ENCODE results near the gene IER2.
A peak's percentile ranks its signal among the peaks of the same experiment; 100 is the strongest.

IER2 gene, protein sequence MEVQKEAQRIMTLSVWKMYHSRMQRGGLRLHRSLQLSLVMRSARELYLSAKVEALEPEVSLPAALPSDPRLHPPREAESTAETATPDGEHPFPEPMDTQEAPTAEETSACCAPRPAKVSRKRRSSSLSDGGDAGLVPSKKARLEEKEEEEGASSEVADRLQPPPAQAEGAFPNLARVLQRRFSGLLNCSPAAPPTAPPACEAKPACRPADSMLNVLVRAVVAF

DNA sequence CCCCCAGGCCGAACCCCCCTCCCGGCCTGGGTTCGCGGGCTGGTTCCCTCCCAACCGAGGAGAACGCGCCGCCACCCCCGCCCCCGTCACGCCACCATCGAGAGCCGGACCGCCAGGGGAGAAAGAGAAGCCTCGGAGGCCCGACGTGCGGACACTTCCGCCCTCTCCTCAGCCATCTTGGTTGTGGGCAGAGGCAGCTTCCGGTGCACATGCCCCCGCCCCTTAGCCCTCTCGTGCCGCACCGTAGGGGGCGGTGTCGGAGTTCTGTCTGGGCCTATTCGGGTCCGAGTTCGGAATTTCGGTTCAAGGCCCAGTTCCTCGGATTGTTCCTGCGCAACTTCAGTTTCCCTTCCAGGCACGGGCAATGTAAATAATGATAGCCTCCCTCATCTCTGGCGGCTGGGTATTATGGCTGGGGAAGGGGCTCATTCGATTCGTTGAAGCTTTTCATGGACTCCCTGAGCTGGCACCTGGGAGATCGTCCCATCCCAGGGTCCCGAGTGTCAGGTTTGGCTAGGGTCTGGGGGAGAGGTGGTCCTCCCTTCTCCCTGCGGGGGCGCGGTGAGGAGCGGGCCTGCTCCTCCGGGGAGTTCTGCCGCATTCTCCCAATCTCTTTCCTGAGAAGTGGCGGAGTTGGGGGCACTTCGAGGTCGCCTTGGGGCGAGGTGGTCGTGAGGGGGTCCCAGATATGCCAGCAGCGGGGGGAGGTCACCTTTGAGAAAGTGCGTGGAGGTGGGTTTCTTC lies at the start of gene IER2, which contains the start of gene STX10:
Gene IER2 (plus strand): TSS at position 225 of the 744 bp plus-strand sequence. CDS start 2,776 bp downstream, outside the sequence.
Gene STX10 (minus strand): TSS at position 189 of the 744 bp plus-strand sequence. CDS start 202 bp downstream, outside the sequence.
- DNase-seq = peak; percentile 93

DNA sequence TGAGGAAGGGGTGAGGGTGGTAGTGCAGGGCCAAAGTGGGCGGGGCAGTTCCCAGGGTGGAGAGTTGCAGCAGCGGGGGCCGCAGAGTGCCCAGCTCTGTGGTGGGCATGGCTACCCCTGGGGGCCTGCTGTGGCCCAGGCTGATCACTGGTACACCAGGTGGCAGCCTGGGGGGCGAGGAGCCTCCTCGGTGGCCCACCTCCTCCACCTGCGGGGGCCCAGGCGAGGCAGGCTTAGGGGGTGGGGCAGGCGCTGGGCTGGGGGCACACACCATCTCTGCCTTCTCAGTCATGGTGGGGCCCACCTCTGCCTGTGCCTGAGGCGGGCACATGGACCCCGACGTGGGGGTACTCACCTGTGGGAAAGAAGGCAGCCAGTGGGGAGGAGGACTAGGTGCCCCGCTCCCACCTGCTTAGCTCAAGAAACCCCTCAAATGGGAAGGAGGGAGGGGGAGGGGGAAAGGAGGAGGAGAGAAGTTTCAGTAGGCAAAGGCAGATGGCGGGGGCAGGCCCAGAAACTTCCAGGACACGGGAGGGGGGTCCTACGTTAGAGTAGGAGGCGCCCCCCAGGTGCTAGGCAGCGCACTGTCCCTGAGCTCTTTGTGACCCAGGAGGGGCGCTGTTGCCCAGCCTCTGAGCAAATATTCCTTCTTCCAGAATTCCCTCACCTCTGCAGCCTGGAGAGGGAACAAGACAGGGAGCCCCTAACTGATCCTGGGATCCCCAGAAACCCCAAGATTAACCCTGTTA lies 49.2 kb upstream of the IER2 start:
- no peak for DNase-seq

DNA sequence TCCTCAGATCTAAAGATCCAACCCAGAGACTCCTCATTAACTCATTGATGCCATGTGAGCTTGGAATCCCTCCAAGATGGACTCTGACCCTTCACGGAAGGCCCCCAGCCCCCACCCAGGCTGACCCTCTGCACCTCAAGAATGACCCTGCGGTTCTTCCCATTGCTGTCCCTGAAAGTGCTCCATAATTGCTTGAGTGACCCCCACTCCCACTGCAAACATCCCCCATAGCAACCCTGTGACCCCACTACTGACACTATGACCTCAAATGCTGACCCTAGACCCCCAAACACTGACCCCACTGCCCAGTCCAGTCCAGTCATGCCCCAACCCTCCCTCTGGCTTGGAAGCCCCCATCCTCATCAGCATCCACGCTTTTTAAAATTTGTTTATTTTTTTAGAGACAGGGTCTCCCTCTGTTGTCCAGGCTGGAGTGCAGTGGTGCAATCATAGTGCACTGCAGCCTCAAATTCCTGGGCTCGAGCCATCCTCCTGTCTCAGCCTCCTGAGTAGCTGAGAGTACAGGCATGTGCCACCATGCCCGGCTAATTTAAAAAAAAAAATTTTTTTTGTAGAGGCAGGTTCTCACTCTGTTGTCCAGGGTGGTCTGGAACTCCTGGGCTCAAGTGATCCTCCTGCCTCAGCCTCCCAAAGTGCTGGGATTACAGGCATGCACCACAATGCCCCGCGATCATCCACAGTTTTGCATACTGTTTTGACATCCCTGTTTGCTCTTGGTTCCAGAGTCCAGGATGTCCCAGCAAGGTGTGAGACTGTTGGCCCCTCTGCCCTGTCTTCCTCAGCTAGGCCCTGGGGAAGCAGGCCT lies 48.4 kb upstream of the IER2 start:
- DNase-seq = no peak

DNA sequence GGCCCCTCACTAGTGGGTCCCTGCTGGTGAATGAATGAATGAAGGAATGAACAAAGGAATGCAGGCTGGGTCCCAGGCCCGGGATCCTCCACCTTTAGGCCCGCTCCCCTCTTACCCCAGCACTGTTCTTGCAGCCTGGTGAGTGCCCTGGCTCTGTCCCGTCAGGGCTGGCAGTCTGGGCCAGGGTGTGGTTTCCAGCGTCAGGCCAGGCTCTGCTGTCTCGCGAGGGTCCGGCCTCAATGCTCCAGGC lies 47.9 kb upstream of the IER2 start:
- DNase-seq = no peak

GRCh38 chr19:13102666-13103580 lies 47.3 kb upstream of the IER2 start, which contains the start of gene LYL1:
TSS of gene LYL1 (minus strand) at chr19:13102858. CDS start at chr19:13101171, 1,687 bp downstream.
- no peak for DNase-seq

- no peak for DNase-seq
Measured at GRCh38 chr19:13103581-13104359, 46.4 kb upstream of the IER2 start.

DNA sequence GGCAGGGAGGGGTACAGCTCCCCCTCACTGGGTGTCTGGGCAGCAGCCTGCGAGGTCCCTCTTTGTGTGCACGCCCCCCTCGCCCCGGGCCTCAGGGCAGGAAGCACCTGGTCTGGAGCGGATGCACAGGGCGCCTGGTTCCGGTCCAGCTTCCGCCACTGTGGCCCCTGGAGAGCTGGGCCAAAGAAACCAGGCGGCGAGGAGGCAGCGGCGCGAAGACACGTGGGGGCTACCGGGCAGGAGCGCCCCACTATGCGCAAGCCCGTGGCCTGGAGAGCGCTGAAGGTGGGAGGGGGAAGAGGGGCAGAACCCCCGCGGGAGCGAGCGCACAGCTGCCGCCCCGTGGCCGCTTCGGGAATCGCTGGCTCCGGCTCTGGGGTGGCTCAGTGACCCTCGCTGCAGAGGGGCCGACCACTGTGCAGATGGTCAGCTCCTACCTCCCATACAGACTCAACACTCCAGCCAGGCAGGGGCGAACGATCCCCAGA lies 45.8 kb upstream of the IER2 start:
- no peak for DNase-seq

DNA sequence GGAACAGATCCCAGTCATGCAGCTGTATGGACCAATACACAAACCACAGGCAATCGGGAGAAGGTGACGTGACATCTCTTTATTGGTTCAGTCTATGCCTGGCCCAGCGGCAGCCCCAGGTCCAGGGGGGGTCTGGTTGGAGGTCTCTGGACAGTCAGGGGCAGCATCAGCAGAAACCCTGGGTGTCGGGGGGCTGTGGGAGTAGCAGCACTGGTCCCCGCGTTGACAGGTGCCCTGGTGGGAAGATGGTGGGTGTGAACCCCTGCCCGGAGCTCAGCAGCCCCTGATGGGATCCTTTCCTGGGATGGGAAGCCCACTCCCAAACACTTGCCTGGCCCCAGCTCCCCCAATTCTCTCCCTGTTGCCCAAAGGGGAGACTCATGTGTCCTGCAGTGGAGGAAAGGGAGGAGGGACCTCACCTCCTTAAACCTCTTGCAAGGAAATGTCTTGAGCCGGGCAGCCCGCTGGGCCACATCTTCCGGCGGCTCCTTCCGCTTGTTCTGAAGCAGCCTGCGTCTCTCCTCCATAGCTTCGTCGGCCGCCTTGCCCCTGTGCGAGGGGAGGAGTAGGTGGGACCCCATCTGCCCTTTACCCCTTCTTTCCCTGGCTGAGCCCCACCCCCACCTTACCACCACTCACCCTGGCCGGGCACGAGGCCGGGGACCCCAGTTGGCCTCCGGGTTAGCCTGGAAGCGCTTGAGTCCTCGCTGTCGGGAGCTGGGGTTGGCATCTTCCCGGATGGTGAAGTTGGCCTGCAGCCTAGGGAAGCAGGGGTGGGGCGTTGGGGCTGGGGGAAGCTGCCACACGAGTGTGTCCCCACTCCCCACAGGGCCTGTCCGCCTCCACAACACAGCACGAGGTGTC lies 45.1 kb upstream of the IER2 start:
- DNase-seq = no peak

GRCh38 chr19:13109361-13110098 lies 40.7 kb upstream of the IER2 start:
- no peak for DNase-seq

DNA sequence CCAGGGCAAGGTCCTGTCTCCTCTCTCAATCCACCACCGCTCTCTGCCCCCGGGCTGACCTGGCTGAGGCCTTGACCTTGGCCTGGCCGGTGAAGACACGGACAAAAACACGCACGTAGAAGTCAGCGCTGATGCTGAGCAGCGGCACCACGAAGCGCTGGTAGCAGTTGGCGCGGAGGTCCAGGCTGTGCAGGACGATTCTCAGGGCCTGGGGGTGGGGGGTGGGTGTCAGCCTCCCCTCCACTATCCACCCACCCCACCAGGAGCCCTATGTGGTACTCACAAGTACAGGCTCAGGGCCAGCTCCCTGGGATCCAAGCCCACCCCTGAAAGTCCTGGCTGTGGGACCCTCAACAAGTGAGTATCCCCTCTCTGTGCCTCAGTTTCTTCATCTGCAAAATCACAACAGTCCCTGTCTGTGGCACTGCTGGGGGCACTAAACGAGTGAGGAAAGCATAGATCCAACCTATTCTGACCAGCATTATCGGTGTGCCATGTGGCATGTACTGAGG lies 40.1 kb upstream of the IER2 start:
- no peak for DNase-seq

- no peak for DNase-seq
Measured at GRCh38 chr19:13112555-13112954, 37.7 kb upstream of the IER2 start.

GRCh38 chr19:13115936-13116281 lies 34.3 kb upstream of the IER2 start:
- no peak for DNase-seq

GRCh38 chr19:13116282-13117175 lies 33.7 kb upstream of the IER2 start, which contains the start of gene TRMT1:
TSS of gene TRMT1 (minus strand) at chr19:13116740. CDS start at chr19:13116399, 341 bp downstream.
- peak; percentile 82 for DNase-seq

DNA sequence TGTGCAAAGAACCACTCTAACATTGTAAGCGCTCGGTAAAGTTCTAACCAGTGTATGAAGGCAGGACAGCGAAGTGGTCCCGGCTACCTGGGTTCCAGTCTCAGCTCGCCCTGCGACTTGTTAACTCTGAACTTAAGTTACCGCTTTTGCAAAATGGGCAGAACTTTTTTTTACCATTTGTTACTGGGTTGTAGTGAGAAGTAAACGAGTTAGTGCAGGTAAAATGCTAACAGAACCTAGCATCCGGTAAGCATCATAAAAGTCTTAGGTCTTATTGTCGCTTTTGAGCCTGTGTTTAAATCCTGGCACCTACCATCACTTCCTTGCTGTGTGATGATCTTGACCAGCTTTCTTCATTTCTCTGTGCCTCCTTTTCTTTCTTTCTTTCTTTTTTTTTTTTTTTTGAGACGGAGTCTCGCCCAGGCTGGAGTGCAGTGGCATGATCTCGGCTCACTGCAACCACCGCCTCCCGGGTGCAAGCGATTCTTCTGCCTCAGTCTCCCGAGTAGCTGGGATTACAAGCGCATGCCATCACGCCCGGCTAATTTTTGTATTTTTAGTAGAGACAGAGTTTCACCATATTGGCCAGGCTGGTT lies 32.9 kb upstream of the IER2 start:
- no peak for DNase-seq

DNA sequence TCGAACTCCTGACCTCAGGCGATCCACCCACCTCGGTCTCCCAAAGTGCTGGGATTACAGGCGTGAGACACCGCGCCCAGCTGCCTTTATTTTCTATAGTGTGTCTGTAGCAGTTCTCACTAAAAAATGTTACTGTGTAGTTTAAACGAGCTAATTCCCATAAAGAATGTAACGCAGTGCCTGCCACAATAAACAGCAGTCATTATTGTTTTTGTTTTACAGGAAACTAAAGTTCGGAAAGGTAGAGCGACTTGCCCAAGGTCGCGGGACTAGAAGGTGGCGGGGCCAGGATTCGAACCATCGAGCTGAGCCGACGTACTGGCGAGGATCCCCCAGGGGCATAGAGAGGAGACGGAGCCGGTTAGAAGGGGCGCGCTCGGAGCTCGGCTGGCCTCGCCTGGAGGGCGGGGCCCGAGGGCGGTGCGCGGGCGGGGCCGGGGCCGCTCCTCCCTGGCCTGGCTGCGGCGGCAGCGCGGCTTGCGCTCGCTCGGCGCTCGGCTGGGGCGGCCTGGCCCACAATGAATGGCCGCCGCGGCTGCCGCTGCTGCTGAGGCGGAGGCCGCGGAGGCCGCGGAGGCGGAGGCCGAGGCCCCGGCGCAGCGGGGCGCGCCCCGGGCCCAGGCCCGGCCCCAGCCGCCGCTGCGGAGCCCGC lies 32.3 kb upstream of the IER2 start, which contains the start of gene NACC1:
Gene NACC1 (plus strand): TSS at position 493 of the 652 bp plus-strand sequence. CDS start 16,944 bp downstream, outside the sequence.
- peak; percentile 87 for DNase-seq

- peak; percentile 10 for DNase-seq
Measured at GRCh38 chr19:13118424-13119193, 31.6 kb upstream of the IER2 start.
